ENCODE results near the gene HERC4.
"Not testable (repeated sequence)": the region's sequence is repeated elsewhere in the genome, so short reads cannot be mapped to it uniquely, and the experiment has no call there.

HERC4 gene

DNA sequence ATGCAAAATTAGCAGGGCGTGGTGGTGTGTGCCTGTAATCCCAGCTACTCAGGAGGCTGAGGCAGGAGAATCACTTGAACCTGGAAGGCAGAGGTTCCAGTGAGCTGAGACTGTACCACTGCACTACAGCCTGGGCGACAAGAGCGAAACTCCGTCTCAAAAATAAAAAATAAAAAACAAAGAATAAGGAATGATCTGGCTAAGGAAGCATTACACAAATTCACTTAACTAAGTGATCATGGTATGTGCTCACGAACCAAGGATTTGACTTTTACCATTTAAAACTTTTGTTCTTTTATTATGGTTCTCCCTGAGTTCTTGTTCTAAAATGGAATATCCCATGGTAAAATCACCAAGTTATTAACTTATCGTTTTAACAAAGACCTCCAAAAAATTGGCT is 119.5 kb downstream of the HERC4 start:
- no peak for DNase-seq

DNA sequence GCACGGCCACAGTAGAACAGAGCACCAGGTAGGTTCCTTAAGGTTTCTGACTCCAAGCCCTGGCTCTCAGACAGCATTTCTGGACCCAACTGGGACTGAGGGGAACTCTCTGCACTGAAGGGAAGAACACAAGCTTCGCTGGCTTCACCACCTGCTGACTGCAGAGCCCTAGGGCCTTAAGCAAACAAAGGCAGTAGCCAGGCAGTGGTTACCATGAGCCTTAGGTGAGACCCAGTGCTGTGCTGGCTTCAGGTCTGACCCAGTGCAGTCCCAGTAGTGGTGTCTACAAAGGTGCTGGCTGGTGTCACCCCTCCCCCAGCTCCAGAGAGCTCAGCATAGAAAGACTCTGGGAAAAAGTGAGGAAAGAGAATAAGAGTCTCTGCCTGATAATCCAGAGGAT is 131.2 kb downstream of the HERC4 start:
- no peak for DNase-seq

DNA sequence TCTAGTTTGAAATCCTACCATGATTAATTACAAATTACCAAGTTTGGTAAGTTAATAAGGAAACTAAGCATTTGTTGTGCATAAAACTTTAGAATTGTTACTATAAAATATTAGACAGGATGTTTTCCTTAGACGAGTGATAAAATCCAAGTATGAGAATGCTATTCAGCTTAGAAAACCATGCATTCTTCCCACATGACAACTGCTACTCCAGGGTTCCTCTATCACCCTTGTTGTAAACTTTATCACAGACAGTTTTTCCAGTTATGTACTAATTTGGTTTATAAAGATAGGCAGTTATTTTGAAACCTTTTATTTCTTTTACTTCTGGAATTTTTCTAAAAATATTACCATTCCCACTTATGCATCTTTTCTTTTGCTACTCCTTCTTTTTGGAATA is 138.7 kb downstream of the HERC4 start:
- no peak for DNase-seq

DNA sequence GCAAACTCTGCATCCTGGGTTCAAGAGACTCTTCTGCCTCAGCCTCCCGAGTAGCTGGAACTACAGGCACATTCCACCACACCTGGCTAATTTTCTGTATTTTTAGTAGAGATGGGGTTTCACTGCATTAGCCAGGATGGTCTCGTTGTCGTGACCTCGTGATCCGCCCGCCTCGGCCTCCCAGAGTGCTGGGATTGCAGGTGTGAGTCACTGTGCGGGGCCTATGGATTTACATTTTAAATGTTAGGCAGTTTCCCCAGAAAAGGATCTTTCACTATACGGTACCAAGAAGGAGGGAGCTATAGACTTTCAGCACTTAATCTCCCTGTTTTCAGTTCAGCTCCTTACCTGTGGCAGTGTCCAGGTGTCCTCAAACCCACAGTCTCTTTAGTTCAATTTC is 139.9 kb downstream of the HERC4 start:
- DNase-seq: no peak

DNA sequence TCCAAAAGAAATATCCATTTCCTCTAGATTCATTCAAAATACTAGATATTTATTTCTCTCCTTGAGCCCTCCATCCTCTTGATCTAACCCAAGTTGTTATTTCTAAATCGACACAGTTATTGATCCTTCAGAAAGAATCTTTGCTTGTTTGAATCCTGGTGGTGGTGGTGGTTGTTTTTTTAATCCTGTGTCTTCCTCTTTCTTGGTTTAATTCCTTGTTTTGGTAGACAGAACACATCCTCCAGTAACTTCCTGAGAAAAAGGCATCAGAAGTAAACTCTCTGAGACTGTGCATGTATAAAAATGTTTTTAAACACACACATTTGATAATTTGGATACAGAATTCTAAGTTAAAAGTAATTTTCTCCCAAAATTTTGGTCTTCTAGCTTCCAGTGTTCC is 140.7 kb downstream of the HERC4 start:
- DNase-seq: no peak

DNA sequence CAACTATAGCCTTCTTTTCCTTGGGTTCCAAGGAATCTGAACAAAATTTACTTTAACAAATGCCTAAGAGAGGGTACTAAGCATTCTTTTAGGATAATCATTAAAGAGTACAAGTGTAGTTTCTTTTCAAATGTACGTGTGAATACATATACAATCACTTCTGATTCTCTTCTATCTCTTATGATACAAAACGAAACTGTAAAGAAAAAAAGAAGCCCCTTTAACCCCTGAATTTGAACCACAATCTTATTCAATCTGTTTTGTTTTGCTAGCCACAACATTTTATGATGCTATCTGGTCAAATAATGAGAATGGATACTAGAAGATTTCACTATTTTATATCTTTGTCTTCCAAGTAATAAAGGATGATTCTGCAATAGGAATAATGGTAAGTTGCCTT is 141.9 kb downstream of the HERC4 start:
- no peak for DNase-seq

DNA sequence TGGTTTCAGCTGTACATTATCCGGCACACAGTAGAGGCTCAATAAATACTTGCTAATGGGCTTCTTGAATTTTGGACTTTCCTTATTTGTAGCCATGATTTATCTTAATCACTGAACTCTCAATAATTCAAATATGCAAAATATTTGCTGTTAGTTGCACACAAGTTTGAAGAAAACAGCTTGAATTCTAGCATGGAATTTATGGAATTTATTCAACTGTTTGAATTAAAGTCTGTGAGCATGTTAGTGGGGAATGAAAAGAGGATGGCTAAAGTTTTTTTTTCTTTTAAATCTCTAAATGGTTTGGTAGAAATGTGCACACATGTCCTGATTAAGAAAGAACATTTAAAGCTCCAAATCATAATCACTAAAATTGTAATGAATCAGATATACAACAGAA is 148.1 kb downstream of the HERC4 start:
- DNase-seq: no peak

DNA sequence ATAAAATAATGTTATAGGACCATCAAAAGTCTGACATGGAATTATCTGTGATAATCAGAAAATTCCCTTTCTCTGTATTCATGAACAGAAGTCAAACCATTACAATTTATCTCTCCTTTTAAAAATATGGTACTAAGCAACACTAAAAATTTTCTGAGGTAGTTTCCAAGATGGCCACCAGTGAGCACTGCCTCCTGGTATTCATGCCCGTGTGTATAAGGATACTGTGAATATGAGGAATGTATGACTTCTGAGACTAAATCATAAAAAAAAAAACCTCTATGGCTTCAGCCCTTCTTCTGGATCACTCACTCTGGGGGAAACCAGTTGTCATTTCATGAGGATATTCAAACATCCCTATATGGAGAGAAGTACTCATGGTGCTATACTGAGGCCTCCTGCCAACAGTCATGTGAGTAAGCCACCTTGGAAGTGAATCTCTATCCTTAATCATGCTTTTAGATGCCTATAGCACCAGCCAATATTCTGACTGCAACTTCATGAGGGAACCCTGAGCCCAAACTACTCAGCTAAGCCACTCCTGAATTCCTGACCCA is 149.6 kb downstream of the HERC4 start:
- DNase-seq: no peak

DNA sequence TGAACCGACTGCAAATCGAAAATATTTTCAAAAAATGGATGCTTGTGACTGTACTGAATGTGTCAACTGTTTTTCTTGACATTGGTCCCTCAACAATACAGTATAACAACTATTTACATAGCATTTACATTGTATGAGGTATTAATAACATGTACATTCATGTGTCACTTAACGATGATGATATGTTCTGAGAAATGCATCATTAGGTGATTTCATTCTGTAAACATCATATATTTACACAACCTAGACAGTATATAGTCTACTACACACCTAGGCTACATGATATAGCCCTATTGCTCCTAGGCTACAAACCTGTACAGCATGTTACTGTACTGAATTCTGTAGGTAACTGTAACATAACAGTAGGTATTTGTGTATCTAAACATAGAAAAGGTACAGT is 150.9 kb downstream of the HERC4 start:
- no peak for DNase-seq

DNA sequence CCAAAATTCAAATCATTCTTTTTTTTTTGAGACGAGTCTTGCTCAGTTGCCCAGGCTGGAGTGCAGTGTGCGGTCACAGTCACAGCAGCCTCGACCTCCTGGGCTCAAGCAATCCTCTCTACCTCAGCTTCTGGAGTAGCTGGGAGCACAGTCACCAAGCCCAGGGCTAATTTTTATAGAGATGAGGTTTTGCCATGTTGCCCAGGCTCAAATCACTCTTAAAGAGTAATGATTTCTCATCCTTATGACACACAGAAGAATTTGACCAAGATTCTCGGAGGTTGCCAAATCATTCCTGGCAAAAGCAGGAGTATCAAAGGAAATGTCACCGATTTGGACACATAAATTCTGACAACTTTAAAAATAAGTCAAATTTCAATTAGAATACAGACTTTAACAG is 151.5 kb downstream of the HERC4 start:
- DNase-seq: no peak

DNA sequence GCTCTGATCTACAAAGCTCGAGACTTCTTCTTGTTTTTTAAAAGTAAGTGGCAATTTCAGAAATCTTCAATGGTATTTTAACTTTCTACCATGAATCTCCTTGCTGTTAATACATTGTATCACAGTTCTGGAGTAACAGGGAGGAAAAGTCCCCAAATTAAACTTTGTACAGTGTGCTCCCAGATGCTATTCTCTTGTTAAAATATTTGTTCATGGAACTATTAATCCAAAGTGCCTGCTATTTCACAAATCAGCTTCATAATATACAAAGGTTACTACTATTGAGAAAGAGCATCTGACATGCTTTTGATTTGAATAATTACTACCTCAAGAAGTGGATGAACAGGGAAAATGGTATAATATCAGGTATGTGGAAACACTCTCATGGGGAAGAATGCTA is 154.0 kb downstream of the HERC4 start:
- no peak for DNase-seq

DNA sequence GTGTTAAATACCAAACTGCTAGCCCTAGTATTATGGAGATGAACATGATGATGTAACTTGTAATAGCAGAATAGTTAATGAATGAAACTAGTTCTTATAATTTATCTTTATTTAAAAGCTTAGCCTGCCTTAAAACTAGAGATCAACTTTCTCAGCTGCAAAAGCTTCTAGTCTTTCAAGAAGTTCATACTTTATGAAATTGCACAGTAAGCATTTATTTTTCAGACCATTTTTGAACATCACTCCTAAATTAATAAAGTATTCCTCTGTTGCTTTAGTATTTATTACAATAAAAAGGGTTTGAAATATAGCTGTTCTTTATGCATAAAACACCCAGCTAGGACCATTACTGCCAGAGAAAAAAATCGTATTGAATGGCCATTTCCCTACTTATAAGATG is 157.4 kb downstream of the HERC4 start:
- no peak for DNase-seq

DNA sequence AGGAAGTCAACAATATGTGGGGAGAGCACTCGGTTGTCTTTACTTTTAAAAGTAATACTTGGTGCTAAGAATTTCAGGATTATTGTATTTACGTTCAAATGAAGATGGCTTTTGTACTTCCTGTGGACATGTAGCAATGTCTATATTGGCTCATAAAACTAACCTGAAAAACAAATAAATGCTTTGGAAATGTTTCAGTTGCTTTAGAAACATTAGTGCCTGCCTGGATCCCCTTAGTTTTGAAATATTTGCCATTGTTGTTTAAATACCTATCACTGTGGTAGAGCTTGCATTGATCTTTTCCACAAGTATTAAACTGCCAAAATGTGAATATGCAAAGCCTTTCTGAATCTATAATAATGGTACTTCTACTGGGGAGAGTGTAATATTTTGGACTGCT is 157.9 kb downstream of the HERC4 start:
- DNase-seq: no peak

DNA sequence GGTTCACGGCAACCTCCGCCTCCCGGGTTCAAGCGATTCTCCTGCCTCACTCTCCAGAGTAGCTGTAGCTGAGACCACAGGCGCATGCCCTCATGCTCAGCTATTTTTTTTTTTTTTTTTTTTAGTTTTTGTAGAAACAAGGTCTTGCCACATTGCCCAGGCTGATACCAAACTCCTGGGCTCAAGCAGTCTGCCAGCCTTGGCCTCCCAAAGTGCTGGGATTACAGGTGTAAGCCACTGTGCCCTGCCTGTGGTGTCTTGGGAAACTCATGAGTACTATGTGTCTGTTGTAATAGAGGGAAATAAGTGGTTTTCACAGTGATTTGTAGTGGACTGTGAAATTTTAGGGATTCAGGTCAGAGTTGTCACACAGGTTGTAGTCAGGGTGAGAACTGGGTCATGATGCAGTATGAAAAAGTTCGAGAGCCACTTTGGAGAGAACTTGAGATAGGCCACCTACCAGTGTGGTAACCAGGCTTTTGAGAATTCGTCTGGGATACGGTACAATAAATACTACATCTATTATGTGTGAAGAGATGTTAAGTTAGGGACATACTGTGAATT is 160.2 kb downstream of the HERC4 start:
- DNase-seq: no peak

DNA sequence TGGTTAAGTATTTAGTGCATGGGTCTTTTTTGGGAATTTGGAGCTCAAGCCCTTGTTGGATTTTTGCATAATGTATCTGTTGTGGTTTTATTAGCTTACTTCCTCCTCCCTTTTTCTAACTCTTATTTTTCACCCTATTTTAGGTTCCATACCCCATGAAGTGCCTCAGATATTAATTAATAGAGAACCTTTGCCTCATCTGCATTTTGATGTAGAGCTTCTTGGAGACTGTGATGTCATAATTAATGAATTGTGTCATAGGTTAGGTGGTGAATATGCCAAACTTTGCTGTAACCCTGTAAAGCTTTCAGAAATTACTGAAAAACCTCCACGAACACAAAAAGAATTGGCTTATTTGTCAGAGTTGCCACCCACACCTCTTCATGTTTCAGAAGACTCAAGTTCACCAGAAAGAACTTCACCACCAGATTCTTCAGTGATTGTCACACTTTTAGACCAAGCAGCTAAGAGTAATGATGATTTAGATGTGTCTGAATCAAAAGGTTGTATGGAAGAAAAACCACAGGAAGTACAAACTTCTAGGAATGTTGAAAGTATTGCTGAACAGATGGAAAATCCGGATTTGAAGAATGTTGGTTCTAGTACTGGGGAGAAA is 162.6 kb downstream of the HERC4 start:
- no peak for DNase-seq

DNA sequence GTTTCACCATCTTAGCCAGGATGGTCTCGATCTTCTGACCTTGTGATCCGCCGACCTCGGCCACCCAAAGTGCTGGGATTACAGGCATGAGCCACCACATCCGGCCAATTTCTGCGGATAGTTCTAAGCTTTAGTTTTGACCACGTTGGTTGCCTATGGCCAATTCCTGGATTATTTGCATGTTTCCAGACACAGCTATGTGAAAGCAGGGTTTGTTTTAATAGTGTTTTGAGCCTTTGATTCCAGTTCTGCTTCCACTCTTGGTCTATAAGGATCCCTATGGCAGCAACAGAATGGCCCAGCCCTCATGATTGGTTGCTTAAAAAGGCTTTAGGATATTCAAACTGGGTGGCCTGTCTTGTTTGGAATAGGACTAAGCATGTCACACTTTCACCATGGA is 171.5 kb downstream of the HERC4 start:
- no peak for DNase-seq

DNA sequence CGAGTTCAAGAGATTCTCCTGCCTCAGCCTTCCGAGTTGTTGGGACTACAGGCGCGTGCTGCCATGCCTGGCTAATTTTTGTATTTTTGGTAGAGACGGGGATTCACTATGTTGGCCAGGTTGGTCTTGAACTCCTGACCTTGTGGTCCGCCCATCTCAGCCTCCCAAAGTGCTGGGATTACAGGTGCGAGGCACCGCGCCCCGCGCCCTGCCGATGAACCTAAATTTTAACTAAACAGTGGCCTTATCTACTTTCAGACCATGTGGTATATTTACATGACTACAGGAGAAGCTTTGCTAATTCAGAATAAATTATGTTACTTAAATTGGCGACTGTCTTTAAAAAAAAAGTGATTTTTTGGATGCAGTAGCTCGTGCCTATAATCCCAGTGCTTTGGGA is 181.4 kb downstream of the HERC4 start:
- DNase-seq: no peak

DNA sequence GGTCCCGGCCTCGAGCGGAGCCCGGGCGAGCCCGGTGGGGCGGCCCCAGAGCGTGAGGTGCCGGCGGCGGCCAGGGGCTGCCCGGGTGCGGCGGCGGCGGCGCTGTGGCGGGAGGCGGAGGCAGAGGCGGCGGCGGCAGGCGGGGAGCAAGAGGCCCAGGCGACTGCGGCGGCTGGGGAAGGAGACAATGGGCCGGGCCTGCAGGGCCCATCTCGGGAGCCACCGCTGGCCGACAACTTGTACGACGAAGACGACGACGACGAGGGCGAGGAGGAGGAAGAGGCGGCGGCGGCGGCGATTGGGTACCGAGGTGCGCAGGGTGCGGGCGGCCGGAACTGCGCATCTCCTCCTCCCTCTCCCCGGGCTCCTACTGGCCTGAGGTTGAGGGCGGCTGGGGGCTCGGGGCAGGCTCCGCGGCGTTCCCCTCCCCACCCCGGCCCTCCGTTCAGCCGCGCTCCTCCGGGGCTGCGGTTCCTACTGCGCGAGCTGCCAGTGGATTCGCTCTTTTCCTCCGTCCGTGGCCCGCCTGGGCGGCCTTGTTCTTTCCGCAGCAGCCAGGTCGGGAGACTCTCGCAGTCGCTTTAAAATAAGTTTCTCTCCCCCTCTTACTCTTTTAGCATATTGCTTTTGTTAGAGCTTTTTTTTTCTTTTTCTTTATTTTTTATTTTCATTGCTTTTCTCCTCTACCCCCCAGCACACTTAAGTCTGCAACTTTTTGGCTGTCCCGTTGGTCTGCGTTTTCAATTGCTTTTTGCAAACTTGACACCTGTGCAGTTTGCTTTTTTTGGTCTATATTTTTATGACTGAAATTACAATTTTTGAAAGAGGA is 190.0 kb downstream of the HERC4 start:
- peak; percentile 60 to 79 for DNase-seq

DNA sequence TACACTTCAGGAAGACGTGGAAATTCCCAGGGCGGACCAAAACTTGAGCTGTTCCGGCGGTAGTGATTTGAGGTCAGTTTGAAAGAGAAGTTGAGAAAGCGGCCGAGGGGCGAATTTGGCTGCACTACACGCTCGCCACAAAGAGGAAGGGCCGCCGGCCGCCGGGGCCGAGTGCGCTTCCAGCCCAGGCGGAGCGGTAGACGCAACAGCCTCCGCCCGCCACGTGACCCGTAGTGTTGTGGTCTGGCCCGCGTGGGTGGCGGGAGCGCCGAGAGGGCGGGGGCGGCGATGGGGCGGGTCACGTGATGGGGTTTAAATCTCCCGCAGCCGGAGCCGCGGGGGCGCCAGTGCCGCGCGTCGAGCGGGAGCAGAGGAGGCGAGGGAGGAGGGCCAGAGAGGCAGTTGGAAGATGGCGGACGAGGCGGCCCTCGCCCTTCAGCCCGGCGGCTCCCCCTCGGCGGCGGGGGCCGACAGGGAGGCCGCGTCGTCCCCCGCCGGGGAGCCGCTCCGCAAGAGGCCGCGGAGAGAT is 190.7 kb downstream of the HERC4 start, which contains the start of gene SIRT1:
TSS of gene SIRT1 (plus strand) at position 344 of the 529 bp plus-strand sequence. CDS start at position 410, 66 bp downstream.
- peak; percentile 95 to 96 for DNase-seq

DNA sequence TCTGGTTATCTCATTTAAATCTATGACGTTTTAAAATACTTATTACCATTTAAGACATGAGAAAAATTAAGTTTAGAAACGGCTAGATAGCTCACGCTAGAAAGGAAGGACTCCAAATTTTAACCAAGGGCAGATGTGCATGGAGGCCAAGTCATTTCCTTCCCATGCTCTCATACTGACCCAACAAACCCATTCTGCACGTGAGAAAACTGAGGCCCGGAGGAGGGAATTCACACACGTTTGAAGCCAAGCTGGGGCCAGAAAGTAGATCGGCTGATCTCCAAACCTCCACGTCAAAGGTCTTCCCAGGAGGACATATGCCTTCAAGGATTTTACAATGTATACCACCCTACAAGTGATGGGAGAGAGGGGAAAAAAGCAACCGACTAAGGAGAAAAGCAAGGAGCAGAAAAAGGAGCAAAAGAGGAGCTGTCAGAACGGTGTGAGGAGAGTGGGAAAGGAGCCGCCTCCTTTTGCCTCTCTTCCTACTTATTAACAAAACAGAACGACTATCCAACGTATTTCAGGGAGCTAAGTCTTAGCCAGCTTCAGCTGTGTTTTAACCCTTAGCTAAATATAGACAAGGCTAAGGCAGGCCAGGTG is 191.3 kb downstream of the HERC4 start:
- peak in 1 of 2 donors; percentile 69 for DNase-seq

DNA sequence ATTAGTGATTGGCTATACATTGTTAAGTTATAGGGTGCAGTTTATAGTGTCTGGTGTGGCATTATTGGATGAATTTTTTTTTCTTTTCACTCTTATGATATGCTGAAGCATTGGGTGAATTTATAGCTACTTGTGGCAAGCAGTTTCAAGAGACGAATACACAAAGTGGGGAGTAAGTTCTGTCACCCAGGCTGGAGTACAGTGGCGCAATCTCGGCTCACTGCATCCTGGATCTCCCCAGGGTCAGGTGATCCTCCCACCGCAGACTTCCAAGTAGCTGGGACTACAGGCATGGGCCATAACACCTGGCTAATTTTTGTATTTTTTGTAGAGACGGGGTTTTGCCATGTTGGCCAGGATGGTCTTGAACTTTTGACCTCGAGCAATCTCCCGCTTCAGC is 196.9 kb downstream of the HERC4 start:
- no peak for DNase-seq

DNA sequence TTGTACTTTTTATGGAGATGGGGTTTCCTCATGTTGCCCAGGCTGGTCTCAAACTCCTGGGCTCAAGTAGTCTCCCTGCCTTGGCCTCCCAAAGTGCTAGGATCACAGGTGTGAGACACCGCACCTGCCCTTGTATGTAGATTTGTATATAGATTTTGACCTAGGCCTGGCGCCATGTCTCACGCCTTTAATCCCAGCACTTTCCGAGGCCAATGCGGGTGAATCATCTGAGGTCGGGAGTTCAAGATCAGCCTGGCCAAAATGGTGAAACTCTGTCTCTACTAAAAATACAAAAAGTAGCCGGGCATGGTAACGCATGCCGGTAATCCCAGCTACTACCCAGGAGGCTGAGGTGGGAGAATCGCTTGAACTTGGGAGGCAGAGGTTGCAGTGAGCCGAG is 197.7 kb downstream of the HERC4 start:
- DNase-seq: not testable (repeated sequence)

Measured in hippocampal formation (tissue), 2 donors.